CD4-positive, alpha-beta T cell treated with Interleukin-10 for 1 hour (primary cell): ENCODE data around the gene VSIG8.
A peak's percentile ranks its signal among the peaks of the same experiment; 100 is the strongest.

ENCODE experiments used
- DNase-seq: peaks from one replicate; pipeline ENCODE4 v3.0.0-alpha.2; 2020

VSIG8 gene

GRCh38 chr1:159828176-159828575 is 34.3 kb downstream of the VSIG8 start:
- DNase-seq = no peak

DNA sequence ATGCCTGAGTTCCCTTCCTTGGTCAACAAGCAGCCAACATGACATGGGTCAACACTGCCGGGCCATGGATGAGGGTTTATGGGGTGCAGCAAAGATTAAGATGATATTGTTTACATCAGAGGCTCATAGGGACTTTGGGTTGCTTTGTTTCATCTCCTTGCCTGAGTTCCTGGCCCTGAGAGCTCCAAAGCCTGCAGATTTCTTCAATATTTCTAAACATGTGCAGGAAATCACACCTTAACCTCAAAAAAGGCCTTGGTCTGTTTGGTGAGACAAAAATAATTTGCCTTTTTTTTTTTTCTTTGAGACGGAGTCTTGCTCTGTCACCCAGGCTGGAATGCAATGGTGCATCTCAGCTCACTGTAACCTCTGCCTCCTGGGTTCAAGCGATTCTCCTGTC is 34.9 kb downstream of the VSIG8 start:
- DNase-seq = peak; percentile 51

DNA sequence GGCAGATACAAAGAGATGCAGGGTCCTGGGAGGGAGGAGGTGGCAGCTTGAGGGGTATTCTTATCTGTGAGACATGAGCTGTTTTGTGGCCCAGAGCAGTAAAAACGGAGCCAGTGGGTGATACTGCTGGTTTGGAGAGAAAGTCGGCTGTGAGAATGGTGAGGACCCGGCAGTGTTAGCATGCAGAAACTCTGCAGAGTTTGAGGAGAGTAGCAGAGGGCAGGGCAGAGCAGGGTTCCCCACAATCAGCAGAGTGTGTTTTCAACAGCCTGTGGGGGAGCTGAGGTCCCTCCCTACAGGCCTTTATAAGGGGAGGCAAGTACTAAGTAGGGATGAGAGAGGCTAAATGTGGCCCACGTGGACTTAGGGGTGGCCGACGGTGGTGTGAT is 35.4 kb downstream of the VSIG8 start:
- DNase-seq = peak; percentile 7

DNA sequence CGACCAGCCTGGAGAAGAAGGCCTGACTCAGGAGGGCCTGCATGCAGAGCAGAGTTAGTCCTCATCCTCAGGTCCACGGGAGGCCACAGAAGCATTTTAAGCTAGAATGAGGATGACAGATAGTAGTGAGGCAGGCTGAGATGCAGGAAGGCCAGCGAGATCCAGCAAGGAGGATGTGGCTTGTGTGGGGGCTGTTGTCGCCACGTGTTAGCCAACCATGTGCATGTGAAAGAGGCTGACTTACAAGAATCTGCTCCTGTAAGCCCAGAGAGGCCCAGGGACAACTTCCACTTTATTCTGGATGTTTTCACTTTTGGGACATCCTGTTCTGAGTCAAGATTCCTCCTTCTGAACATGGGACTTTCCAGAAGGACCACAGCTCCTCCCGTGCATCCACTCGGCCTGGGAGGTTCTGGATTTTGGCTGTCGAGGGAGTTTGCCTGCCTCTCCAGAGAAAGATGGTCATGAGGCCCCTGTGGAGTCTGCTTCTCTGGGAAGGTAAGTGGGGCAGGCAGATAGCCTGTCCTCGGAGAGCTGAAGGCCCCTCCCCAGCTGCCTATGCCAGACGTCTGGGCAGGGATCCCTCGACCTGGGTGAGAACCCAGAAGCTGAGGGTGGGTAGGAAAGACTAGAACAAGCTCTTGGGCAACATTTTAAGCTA is 35.9 kb downstream of the VSIG8 start, which contains the start of gene SLAMF8:
TSS of gene SLAMF8 (plus strand) at position 433 of the 661 bp plus-strand sequence. CDS start at position 459, 26 bp downstream.
- peak; percentile 59 for DNase-seq

GRCh38 chr1:159825564-159825963 is 36.9 kb downstream of the VSIG8 start:
- DNase-seq = peak; percentile 2

- no peak for DNase-seq
Observed at GRCh38 chr1:159823406-159823805, 39.1 kb downstream of the VSIG8 start.

DNA sequence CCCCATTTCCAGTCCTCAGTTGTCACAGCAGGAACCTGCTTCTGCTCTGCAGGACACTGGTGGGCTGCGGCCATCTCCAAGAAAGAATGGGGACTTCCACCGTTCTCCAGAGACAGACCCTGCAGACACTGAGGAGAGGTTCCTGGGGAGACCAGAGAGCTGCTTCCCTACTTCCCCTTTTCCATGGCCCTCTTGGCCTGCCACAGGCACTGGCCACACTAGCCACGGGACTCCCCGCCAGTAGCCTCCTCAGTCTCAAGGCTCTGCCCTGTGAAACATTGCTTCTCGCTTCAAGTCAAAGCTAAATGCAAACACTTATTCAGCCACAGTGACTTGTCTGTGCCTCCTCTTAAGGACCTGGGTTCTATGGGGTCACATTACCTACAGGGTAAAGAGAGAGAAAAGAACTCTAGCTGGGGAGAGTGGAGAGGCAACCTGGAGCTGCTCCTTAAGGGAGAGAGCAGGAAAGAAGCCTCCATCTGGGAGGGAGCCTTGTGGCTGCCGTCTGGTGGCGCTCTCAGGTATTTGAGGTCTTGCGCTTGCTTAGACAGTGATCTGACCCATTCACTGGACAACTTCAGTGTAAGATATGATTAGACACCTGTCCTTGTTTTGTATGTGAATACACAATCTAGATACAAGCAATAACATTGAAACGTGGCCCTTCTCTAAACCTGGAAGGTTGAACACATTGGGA is 41.1 kb downstream of the VSIG8 start:
- no peak for DNase-seq

- DNase-seq = no peak
Observed at GRCh38 chr1:159817276-159818041, 45.0 kb downstream of the VSIG8 start.

DNA sequence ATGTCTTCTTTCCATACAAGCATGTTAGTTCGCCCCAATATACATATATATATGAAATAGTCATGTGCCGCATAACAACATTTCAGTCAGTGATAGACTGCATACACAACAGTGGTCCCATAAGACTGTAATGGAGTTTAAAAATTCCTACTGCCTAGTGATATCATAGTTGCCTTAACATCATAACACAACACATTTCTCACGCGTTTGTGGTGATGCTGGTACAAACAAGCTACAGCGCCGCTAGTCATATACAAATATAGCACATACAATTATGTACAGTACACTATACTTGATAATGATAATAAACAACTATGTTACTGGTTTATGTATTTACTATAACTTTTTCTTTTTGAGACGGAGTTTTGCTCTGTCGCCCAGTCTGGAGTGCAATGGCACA is 46.5 kb downstream of the VSIG8 start:
- no peak for DNase-seq

- DNase-seq = no peak
Observed at GRCh38 chr1:159804924-159805323, 57.5 kb downstream of the VSIG8 start.
